H1 (cell line): ENCODE results near the gene DNM2. TPM values are rescaled to one million over a fixed set of nuclear protein-coding genes. Genes with fewer than 3 reads are reported as not detected.

Source experiments
- CHD7 ChIP-seq: fragments of 300-600 bp; sonication (generic); IDR thresholded peaks from 2 replicates; pipeline ENCODE4 v1.7.1; 2012; ENCODE audit warnings: low read length, moderate library complexity, mild to moderate bottlenecking, inconsistent platforms; ENCODE audit not compliant: insufficient replicate concordance
- SRF ChIP-seq: IDR thresholded peaks from 2 replicates; pipeline ENCODE4 v1.6.1; 2011; ENCODE audit warnings: mild to moderate bottlenecking, low read depth, low read length, moderate library complexity
- SUZ12 ChIP-seq: fragments of 200-600 bp; sonication (generic); IDR thresholded peaks from 2 replicates; pipeline ENCODE4 v1.6.1; 2012; ENCODE audit warnings: mild to moderate bottlenecking, inconsistent platforms, low read length, moderate library complexity, mixed read lengths
- TAF1 ChIP-seq: IDR thresholded peaks from 2 replicates; pipeline ENCODE4 v1.6.1; 2011; ENCODE audit warnings: mild to moderate bottlenecking, low read depth, low read length
- polyA plus RNA-seq, 7 experiments: library from polyadenylated mRNA; depleted of rRNA in 3 of 7; stranded (reverse) in 5 of 7; unstranded in 2 of 7; fragments of >200 nt in 5 of 7; fragments of 200-250 nt in 2 of 7; gene quantifications; 1 replicate in 5 of 7; 2 replicates in 1 of 7; 4 replicates in 1 of 7; pipeline versions ENCODE4 v1.2.1 to v1.2.3, GENCODE V29; 2011 to 2013; ENCODE audit warnings: missing spikeins in 2 of 7, mixed read lengths in 2 of 7
- total RNA-seq: library from RNA; stranded (reverse); fragmentation: NEBNext Ultra II Directional; extraction: Animal tissue kit (Norgen Biotek cat#: 25700); gene quantifications from 2 replicates; pipeline ENCODE4 v1.2.1, GENCODE V29; 2021

The DNM2 gene
- total and polyA plus RNA-seq, 2 of the 8 experiments (the other 6 are each of a cell fraction or from before 2014, with no cell fraction given), result 61.9 to 120 TPM

- no peak for TF ChIP-seq CHD7
- no peak for TF ChIP-seq SRF
- no peak; the same call in 1 of the 2 replicates for TF ChIP-seq TAF1
- TF ChIP-seq SUZ12, result no peak
These were observed 154.0 kb downstream of the DNM2 start (continued) for GRCh38 chr19:10871711-10872545.
